Psoas muscle (tissue), 8 donors: ENCODE results near the gene CCL4L2. TPM values are rescaled to one million over a fixed set of nuclear protein-coding genes. Genes with fewer than 3 reads are reported as not detected.
A peak's percentile ranks its signal among the peaks of the same experiment; 100 is the strongest.
"Not testable (repeated sequence)": the region's sequence is repeated elsewhere in the genome, so short reads cannot be mapped to it uniquely, and the experiment has no call there.

Source experiments
- ATAC-seq, 4 donors: fragments of 200-7000 bp; cut with Tn5 transposase; one replicate each; pipeline ENCODE4 v1.9.1; 2020; ENCODE audit warnings: moderate library complexity in 3 of 4, mild to moderate bottlenecking in 2 of 4
- DNase-seq, 2 donors: peaks; one replicate each; pipeline ENCODE4 v3.0.0-alpha.2; 2020
- H3K27ac ChIP-seq: fragments of 200-600 bp; one replicate; pipeline ENCODE4 v1.8.0; 2022
- H3K27me3 ChIP-seq, 3 donors: fragments of 200-600 bp in 1 of 3; one replicate each; pipeline versions ENCODE4 v1.6.1 to v1.8.0; 2013 to 2022; ENCODE audit warnings: low read length in 2 of 3, mild to moderate bottlenecking in 2 of 3, moderate library complexity in 1 of 3; ENCODE audit not compliant: insufficient read depth in 3 of 3
- H3K36me3 ChIP-seq, 2 donors: fragments of 200-600 bp in 1 of 2; one replicate each; pipeline versions ENCODE4 v1.6.1 to v1.8.0; 2013 to 2022; ENCODE audit warnings: low read depth in 1 of 2, mild to moderate bottlenecking in 1 of 2, moderate library complexity in 1 of 2; ENCODE audit not compliant: insufficient read depth in 1 of 2
- H3K4me1 ChIP-seq: fragments of 200-600 bp; one replicate; pipeline ENCODE4 v1.8.0; 2022
- H3K4me3 ChIP-seq: fragments of 200-600 bp; one replicate; pipeline ENCODE4 v1.8.0; 2022; ENCODE audit warnings: mild to moderate bottlenecking
- H3K9me3 ChIP-seq: fragments of 200-600 bp; one replicate; pipeline ENCODE4 v1.8.0; 2022
- CTCF ChIP-seq: fragments of 200-600 bp; IDR thresholded peaks from one replicate; pipeline ENCODE4 v1.8.0; 2022; ENCODE audit warnings: antibody characterized with exemption
- WGBS, 3 donors: extraction: QIAGEN DNeasy Blood & Tissue Kit; methylation state at CpG; one replicate each; pipeline versions ENCODE4 v1.1.6 to v1.1.7; 2013; 5-methylcytosine and 5-hydroxymethylcytosine counted together
- intact Hi-C, 2 donors: fragments of 100-400 bp; cut with DNase I; formaldehyde crosslinking; loops; one replicate each; pipeline versions ENCODE4 v1.11.0 to v1.14.2; 2022
- polyA plus RNA-seq, 3 donors: library from polyadenylated mRNA; stranded (reverse); fragments of 200-250 nt; gene quantifications; one replicate each; pipeline ENCODE4 v1.2.3, GENCODE V29; 2013
- total RNA-seq, 4 donors: library from RNA; stranded (reverse); fragmentation: NEBNext Ultra II Directional in 2 of 4; extraction: Animal tissue kit (Norgen Biotek cat#: 25700) in 2 of 4; gene quantifications; one replicate each; pipeline versions ENCODE4 v1.2.1 to v1.2.4, GENCODE V29; 2021 to 2023
- donor health status: healthy with polysubstance abuse.
- donor health status: DM: no; HTN: no; CAD: no; lungs with moderate emphysema.
- donor health status: Bipolar disorder and iron deficiency.
- donor health status: healthy.
- donor health status: DM: yes; HTN: yes; CAD: no.
- donor health status: DM: no; HTN: no; CAD: no.
- donor health status: DM: no; HTN: no; CAD: no.
- donor health status: DM: yes; HTN: yes; CAD: no.

Gene CCL4L2
- total and polyA plus RNA-seq, 7 donors, result not detected

DNA sequence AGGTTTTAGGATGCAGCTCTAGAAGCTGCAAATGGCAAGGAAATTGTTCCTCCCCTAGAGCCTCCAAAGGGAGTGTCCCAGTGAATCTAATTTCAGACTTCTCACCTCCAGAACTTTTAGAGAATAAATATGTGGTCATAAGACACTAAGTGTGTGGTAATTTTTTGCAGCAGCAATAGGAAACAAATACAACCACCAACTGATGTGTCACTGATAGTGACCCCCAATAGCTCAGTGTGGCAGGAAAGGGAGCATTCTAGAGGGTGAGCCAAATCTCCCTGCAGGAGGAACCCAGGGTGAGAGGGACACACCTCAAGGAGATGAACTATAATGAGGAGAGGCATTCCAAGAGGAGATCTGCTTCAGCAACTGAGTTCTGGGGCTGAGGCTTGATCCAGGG lies 4.1 kb downstream of the CCL4L2 start:
- ATAC-seq, result no peak
- intact Hi-C loops, result no loop called here
- H3K4me3 ChIP-seq, result no peak overlapping the region
- no peak for DNase-seq
- no peaks in the 10 kb centered on the region for H3K4me1 ChIP-seq
- TF ChIP-seq CTCF, result no peak
- no peak overlapping the region for H3K27ac ChIP-seq
- H3K9me3 ChIP-seq, result no peaks in the 10 kb centered on the region
- H3K27me3 ChIP-seq, result no peaks in the 10 kb centered on the region
- no peaks in the 10 kb centered on the region for H3K36me3 ChIP-seq

DNA sequence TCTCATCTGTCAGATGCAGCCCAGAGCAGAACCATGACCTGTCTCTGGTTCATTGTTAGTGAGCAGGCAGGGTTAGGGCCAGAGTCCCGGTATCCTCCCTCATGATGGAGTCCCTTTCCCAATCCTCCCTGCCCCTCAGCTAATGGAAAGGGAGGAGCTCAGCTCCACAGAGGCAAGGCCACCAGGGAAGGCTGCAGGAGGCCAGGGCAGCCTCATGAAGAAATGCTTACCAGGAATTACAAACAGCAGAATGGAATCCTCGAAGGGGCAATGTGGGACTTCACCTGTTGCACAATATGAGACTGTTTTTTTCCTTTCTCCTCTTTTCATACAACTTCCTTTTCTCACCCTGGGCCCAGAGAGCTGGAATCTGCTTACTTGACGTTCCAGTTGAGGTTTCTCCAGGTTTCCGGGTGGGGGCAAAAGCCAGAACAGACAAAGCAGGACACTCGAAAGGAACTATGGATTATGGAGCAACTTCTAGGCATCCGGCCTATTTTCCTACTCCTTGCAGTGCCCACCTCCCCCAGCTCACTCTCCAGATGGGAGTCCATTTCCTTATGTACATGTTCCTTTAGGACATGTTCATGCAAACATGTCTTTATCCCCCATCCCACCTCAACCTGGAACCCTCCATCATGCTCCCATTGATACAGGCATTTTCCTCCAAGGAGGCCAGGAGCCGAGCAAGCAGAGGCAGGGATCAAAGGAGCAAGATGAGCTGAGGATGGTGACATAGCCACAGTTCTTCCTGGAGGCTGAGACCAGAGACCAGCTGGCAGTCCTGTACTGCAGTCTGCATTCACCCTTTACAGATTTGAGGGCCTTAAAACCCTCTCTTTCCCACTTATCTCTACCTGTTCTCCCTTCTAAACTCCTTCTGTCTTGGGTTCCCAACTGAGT lies 4.8 kb downstream of the CCL4L2 start:
- H3K4me3 ChIP-seq, DNase-seq, H3K9me3 ChIP-seq, ATAC-seq, H3K36me3 ChIP-seq, H3K27me3 ChIP-seq, H3K27ac ChIP-seq, intact Hi-C loops, H3K4me1 ChIP-seq: not testable (repeated sequence)
- 74 to 82% (median 76%) methylated on average over 6 to 7 of the region's 7 CpGs for WGBS, 3 donors

DNA sequence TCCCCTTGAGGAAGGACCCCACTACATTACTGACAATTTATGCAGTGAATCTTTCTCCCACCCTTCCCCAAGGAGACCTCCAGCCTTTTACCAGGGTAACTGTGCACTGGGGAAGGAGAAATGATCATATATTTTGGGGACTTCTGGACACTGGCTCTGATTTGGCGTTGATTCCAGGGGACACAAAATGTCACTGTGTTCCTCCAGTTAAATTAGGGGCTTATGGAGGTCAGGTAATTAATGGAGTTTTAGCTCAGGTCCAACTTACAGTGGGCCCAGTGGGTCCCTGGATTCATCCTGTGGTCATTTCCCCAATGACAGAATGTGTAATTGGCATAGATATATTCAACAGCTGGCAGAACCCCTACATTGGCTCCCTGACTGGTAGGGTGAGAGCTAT lies 8.7 kb downstream of the CCL4L2 start:
- intact Hi-C loops, H3K36me3 ChIP-seq, H3K27me3 ChIP-seq, H3K9me3 ChIP-seq, DNase-seq, H3K27ac ChIP-seq, ATAC-seq, H3K4me1 ChIP-seq, H3K4me3 ChIP-seq: not testable (repeated sequence)
- WGBS, 3 donors, result 89 to 100% (median 92%) methylated on average over 1 of the region's 1 CpG

GRCh38 chr17:36220737-36221580 lies 10.1 kb downstream of the CCL4L2 start:
- H3K27ac ChIP-seq, H3K4me1 ChIP-seq, H3K4me3 ChIP-seq, DNase-seq, ATAC-seq, intact Hi-C loops, H3K9me3 ChIP-seq, H3K36me3 ChIP-seq, H3K27me3 ChIP-seq: not testable (repeated sequence)
- 40 to 55% (median 48%) methylated on average over 3 of the region's 3 CpGs for WGBS, 3 donors

GRCh38 chr17:36221581-36222100 lies 10.8 kb downstream of the CCL4L2 start:
- ATAC-seq, H3K4me3 ChIP-seq, H3K4me1 ChIP-seq, H3K36me3 ChIP-seq, H3K9me3 ChIP-seq, intact Hi-C loops, DNase-seq, H3K27ac ChIP-seq, H3K27me3 ChIP-seq: not testable (repeated sequence)
- WGBS, 3 donors, result 79 to 81% (median 80%) methylated on average over 4 of the region's 4 CpGs

DNA sequence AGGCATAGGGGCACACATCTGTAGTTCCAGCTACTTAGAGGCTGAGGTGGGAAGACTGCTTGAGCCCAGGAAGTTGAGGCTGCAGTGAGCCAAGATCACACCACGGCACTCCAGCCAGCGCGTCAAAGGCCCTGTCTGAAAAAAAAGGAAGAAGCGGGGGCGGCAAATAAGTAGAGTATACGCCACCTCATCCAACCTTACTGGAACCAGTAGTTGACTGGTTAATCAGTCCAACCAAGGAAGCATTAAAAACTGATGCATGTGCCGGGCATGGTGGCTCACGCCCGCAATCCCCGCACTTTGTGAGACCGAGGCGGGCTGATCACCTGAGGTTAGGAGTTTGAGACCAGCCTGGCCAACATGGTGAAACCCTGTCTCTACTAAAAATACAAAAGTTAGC lies 12.1 kb downstream of the CCL4L2 start:
- WGBS, 3 donors, result 86 to 93% (median 90%) methylated on average over 11 to 12 of the region's 12 CpGs
- H3K4me1 ChIP-seq, H3K4me3 ChIP-seq: not testable (repeated sequence)

GRCh38 chr17:36229644-36230043 lies 18.8 kb downstream of the CCL4L2 start:
- intact Hi-C loops, H3K4me1 ChIP-seq, H3K4me3 ChIP-seq, H3K9me3 ChIP-seq, ATAC-seq, H3K36me3 ChIP-seq, H3K27me3 ChIP-seq, H3K27ac ChIP-seq, DNase-seq: not testable (repeated sequence)
- WGBS, 3 donors, result 47 to 60% (median 59%) methylated on average over 4 of the region's 5 CpGs

More for the DNA sequence above, 12.1 kb downstream of the CCL4L2 start:
- intact Hi-C loops, DNase-seq, H3K9me3 ChIP-seq, H3K27ac ChIP-seq, H3K27me3 ChIP-seq, ATAC-seq, H3K36me3 ChIP-seq: not testable (repeated sequence)

DNA sequence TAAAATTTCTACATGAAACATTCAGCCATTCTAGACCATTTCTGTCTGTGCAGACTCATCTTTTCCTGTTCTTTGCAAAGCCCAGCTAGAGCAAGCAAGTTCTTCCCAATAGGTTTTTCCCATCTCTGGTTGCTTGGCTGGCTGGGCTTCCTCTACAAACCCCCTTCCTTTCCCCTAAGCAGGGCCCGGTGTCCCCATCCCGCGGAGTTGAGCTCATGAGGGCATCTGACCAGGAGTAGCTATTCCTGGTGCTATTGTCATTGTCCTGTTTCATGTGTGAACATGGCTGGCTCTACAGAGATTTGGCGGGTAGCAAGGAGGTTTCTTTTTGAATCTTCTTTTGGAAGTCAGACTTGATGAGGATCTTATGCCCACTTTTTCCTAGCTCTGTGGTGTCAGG lies 31.2 kb downstream of the CCL4L2 start:
- H3K4me3 ChIP-seq, H3K36me3 ChIP-seq, H3K4me1 ChIP-seq, H3K9me3 ChIP-seq, intact Hi-C loops, H3K27ac ChIP-seq, ATAC-seq, H3K27me3 ChIP-seq: not testable (repeated sequence)
- peak in 1 of 2 donors; percentile 9 for DNase-seq
- 69 to 81% (median 77%) methylated on average over 3 of the region's 4 CpGs for WGBS, 3 donors
